Measurements from ENCODE around the gene STK10. TPM values are rescaled to one million over a fixed set of nuclear protein-coding genes. Genes with fewer than 3 reads are reported as not detected.
A peak's percentile ranks its signal among the peaks of the same experiment; 100 is the strongest.

Gene STK10
- total RNA-seq, 2 donors from 2014 or later = 25.6 to 39.2 TPM

- no peaks in the 10 kb centered on the region for H3K36me3 ChIP-seq
- no peak for TF ChIP-seq CTCF (IDR thresholded peaks at IDR 0.05)
- peak overlapping the region; percentile 99 for H3K4me3 ChIP-seq
- DNase-seq (ENCODE audit: low spot score) (no peak), ATAC-seq (ENCODE audit: insufficient number of reproducible peaks, low FRiP score, low read depth) (no peak)
- peak overlapping the region; percentile 95 to 97 for H3K27ac ChIP-seq
- H3K4me1 ChIP-seq (ENCODE audit: control insufficient read depth in 1 of 2, low read depth in 2 of 2) = peaks cover 29 to 52% of the 10 kb centered on the region in 2 donors
- H3K27me3 ChIP-seq (replicated peaks; ENCODE audit: insufficient read depth) = no peaks in the 10 kb centered on the region
- H3K9me3 ChIP-seq = no peaks in the 10 kb centered on the region
Observed at GRCh38 chr5:172005708-172006320, 182.2 kb downstream of the STK10 start.

DNA sequence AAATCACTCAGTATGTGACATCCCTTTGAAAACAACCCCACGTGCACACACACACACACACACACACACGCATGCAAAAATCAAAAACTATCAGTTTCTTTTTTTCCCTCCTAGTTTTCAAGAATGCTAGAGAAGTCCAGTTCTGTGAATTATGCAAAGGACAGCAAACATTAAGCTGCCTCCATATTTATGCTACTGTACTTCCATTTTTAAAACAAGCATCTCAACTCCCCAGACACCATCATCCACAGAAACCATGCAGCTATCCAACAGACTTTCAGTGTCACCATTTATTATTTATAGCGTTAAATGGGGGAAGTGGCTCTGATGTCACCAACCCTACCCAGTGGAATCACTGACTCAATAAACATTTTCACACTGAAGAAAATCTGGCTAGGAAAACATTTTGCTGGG is 183.2 kb downstream of the STK10 start:
- no peak for TF ChIP-seq CTCF (IDR thresholded peaks at IDR 0.05)
- Histone ChIP-seq H3K9me3 (no peaks in the 10 kb centered on the region), H3K4me3 (peak overlapping the region; percentile 99), H3K36me3 (no peaks in the 10 kb centered on the region), H3K27me3 (replicated peaks; ENCODE audit: insufficient read depth) (no peaks in the 10 kb centered on the region), H3K4me1 (ENCODE audit: control insufficient read depth in 1 of 2, low read depth in 2 of 2) (peaks cover 39 to 61% of the 10 kb centered on the region in 2 donors), H3K27ac (peak overlapping the region; percentile 95 to 97)
- no peak for ATAC-seq (ENCODE audit: insufficient number of reproducible peaks, low FRiP score, low read depth)
- no peak for DNase-seq (ENCODE audit: low spot score)

GRCh38 chr5:172003746-172004145 is 184.3 kb downstream of the STK10 start:
- Histone ChIP-seq H3K27ac (peak overlapping the region; percentile 56 to 95), H3K4me1 (ENCODE audit: control insufficient read depth in 1 of 2, low read depth in 2 of 2) (peaks cover 44 to 71% of the 10 kb centered on the region in 2 donors), H3K27me3 (replicated peaks; ENCODE audit: insufficient read depth) (no peaks in the 10 kb centered on the region), H3K36me3 (no peaks in the 10 kb centered on the region), H3K4me3 (peak overlapping the region; percentile 99), H3K9me3 (no peaks in the 10 kb centered on the region)
- no peak for TF ChIP-seq CTCF (IDR thresholded peaks at IDR 0.05)
- DNase-seq (ENCODE audit: low spot score) = no peak
- no peak for ATAC-seq (ENCODE audit: insufficient number of reproducible peaks, low FRiP score, low read depth)

DNA sequence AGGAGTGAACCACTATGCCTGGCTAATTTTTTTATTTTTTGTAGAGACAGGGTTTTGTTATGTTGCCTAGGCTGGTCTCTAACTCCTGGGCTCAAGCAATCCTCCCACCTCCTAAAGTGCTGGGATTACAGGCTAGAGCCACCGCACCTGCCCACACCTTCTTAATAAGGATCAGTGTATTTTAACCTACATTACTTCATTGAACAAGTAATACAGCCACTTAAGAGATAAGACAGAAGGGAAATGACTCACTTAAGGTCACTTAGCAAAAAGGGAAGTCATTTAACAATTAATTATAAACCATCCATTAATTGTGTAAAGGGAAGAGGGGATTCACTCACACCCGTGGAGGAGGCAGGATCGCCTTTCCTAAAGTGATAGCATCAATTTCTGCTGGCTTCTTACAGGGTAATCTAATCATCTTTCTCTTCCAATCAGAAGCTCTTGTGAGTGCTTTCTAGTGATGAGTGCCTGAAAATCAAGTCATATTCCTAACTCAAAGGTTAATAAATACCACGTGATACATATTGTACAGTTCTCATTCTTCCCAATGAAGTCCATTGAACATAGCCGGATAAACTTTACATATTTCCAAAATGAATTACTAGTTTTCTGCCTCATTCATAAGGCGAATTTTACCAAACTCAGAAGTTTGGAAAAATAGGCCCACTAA is 185.0 kb downstream of the STK10 start:
- no peak for TF ChIP-seq CTCF (IDR thresholded peaks at IDR 0.05)
- H3K27ac ChIP-seq = peak overlapping the region; percentile 56 to 60
- no peaks in the 10 kb centered on the region for H3K9me3 ChIP-seq
- peak overlapping the region; percentile 99 for H3K4me3 ChIP-seq
- DNase-seq (ENCODE audit: low spot score) (no peak), ATAC-seq (ENCODE audit: insufficient number of reproducible peaks, low FRiP score, low read depth) (no peak)
- H3K36me3 ChIP-seq = no peaks in the 10 kb centered on the region
- H3K27me3 ChIP-seq (replicated peaks; ENCODE audit: insufficient read depth) = no peaks in the 10 kb centered on the region
- H3K4me1 ChIP-seq (ENCODE audit: control insufficient read depth in 1 of 2, low read depth in 2 of 2) = peaks cover 44 to 72% of the 10 kb centered on the region in 2 donors

GRCh38 chr5:172002310-172002709 is 185.7 kb downstream of the STK10 start:
- DNase-seq (ENCODE audit: low spot score) (no peak), ATAC-seq (ENCODE audit: insufficient number of reproducible peaks, low FRiP score, low read depth) (no peak)
- TF ChIP-seq CTCF (IDR thresholded peaks at IDR 0.05) = peak; percentile 26
- peaks cover 44 to 65% of the 10 kb centered on the region in 2 donors for H3K4me1 ChIP-seq (ENCODE audit: control insufficient read depth in 1 of 2, low read depth in 2 of 2)
- no peaks in the 10 kb centered on the region for H3K36me3 ChIP-seq
- H3K4me3 ChIP-seq = no peak overlapping the region
- peak overlapping the region; percentile 56 to 60 for H3K27ac ChIP-seq
- H3K9me3 ChIP-seq = no peaks in the 10 kb centered on the region
- H3K27me3 ChIP-seq (replicated peaks; ENCODE audit: insufficient read depth) = no peaks in the 10 kb centered on the region

Data from thoracic aorta (tissue), 2 donors.